ENCODE measurements around the gene IMPA2.

The IMPA2 gene

GRCh38 chr18:12001421-12001820, 20.1 kb downstream of the IMPA2 start:
- no peak for TF ChIP-seq ZNF274 (IDR thresholded peaks at IDR 0.05; ENCODE audit: low read depth, low read length)
- H3K4me3 ChIP-seq (ENCODE audit: low read length): no peak overlapping the region

GRCh38 chr18:12003894-12004293, 22.6 kb downstream of the IMPA2 start:
- H3K4me3 ChIP-seq (ENCODE audit: low read length): no peak overlapping the region
- no peak for TF ChIP-seq ZNF274 (IDR thresholded peaks at IDR 0.05; ENCODE audit: low read depth, low read length)

GRCh38 chr18:12005538-12006487, 24.5 kb downstream of the IMPA2 start:
- no peak for TF ChIP-seq ZNF274 (IDR thresholded peaks at IDR 0.05; ENCODE audit: low read depth, low read length)
- H3K4me3 ChIP-seq (ENCODE audit: low read length): no peak overlapping the region

- H3K4me3 ChIP-seq (ENCODE audit: low read length): no peak overlapping the region
- TF ChIP-seq ZNF274 (IDR thresholded peaks at IDR 0.05; ENCODE audit: low read depth, low read length): no peak
Observed at GRCh38 chr18:12006488-12006840, 25.2 kb downstream of the IMPA2 start.

- no peak for TF ChIP-seq ZNF274 (IDR thresholded peaks at IDR 0.05; ENCODE audit: low read depth, low read length)
- no peak overlapping the region for H3K4me3 ChIP-seq (ENCODE audit: low read length)
Observed at GRCh38 chr18:12007063-12007462, 25.8 kb downstream of the IMPA2 start.

GRCh38 chr18:12008181-12008767, 27.0 kb downstream of the IMPA2 start:
- no peak overlapping the region for H3K4me3 ChIP-seq (ENCODE audit: low read length)
- TF ChIP-seq ZNF274 (IDR thresholded peaks at IDR 0.05; ENCODE audit: low read depth, low read length): no peak

GRCh38 chr18:12008842-12009580, 27.7 kb downstream of the IMPA2 start:
- H3K4me3 ChIP-seq (ENCODE audit: low read length): no peak overlapping the region
- no peak for TF ChIP-seq ZNF274 (IDR thresholded peaks at IDR 0.05; ENCODE audit: low read depth, low read length)

GRCh38 chr18:12009581-12010140, 28.4 kb downstream of the IMPA2 start:
- TF ChIP-seq ZNF274 (IDR thresholded peaks at IDR 0.05; ENCODE audit: low read depth, low read length): no peak
- H3K4me3 ChIP-seq (ENCODE audit: low read length): no peak overlapping the region

GRCh38 chr18:12010187-12010802, 29.0 kb downstream of the IMPA2 start:
- H3K4me3 ChIP-seq (ENCODE audit: low read length): no peak overlapping the region
- TF ChIP-seq ZNF274 (IDR thresholded peaks at IDR 0.05; ENCODE audit: low read depth, low read length): no peak

- H3K4me3 ChIP-seq (ENCODE audit: low read length): no peak overlapping the region
- TF ChIP-seq ZNF274 (IDR thresholded peaks at IDR 0.05; ENCODE audit: low read depth, low read length): no peak
Observed at GRCh38 chr18:12011199-12011956, 30.1 kb downstream of the IMPA2 start.

GRCh38 chr18:12011957-12012549, 30.7 kb downstream of the IMPA2 start:
- H3K4me3 ChIP-seq (ENCODE audit: low read length): no peak overlapping the region
- no peak for TF ChIP-seq ZNF274 (IDR thresholded peaks at IDR 0.05; ENCODE audit: low read depth, low read length)

- H3K4me3 ChIP-seq (ENCODE audit: low read length): no peak overlapping the region
- no peak for TF ChIP-seq ZNF274 (IDR thresholded peaks at IDR 0.05; ENCODE audit: low read depth, low read length)
Observed at GRCh38 chr18:12012697-12013096, 31.4 kb downstream of the IMPA2 start.

Measured in GM08714 (cell line).